Inferior parietal cortex (tissue), 1 donor: ENCODE data around the gene SIGMAR1.
"Not testable (repeated sequence)": the region's sequence is repeated elsewhere in the genome, so short reads cannot be mapped to it uniquely, and the experiment has no call there.

ENCODE experiments used
- DNase-seq: peaks from one replicate; pipeline ENCODE4 v3.0.0-alpha.2; 2016; ENCODE audit errors: extremely low spot score

The SIGMAR1 gene

DNA sequence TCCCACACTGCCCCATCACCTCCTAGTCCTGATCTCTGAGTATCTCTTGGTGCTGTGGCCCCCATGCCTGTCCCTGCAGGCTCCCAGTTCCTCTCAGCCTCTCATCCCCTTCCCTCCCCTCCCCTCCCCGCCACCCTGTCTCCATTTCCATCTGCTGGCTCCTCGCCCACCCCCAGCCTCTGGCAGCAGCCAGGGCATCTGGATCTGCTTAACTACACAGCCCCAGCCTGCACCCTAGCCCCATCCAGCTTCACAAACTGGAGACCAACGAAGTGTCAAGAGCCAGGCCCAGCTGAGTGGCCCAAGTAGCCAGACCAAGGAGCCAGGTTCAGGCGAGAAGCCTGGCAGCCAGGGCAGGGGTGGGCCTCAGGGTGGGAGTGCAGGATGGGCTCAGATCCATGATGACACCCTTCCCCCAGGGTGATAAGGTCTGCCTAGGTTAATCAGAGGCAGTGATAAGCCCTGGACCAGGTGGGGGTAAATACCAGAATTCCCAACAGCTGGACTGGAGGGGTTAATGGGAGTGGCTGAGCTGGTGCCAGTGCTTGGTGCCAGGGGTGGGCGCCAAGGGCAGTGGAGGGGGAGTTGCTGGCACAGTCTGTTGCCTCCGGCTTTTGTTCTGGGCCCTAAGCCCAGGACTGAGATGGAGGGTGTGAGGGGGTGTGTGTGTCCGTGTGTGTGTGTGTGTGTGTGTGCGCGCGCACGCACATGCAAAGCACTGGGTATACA is 16.9 kb upstream of the SIGMAR1 start:
- DNase-seq, result peak; percentile 58

DNA sequence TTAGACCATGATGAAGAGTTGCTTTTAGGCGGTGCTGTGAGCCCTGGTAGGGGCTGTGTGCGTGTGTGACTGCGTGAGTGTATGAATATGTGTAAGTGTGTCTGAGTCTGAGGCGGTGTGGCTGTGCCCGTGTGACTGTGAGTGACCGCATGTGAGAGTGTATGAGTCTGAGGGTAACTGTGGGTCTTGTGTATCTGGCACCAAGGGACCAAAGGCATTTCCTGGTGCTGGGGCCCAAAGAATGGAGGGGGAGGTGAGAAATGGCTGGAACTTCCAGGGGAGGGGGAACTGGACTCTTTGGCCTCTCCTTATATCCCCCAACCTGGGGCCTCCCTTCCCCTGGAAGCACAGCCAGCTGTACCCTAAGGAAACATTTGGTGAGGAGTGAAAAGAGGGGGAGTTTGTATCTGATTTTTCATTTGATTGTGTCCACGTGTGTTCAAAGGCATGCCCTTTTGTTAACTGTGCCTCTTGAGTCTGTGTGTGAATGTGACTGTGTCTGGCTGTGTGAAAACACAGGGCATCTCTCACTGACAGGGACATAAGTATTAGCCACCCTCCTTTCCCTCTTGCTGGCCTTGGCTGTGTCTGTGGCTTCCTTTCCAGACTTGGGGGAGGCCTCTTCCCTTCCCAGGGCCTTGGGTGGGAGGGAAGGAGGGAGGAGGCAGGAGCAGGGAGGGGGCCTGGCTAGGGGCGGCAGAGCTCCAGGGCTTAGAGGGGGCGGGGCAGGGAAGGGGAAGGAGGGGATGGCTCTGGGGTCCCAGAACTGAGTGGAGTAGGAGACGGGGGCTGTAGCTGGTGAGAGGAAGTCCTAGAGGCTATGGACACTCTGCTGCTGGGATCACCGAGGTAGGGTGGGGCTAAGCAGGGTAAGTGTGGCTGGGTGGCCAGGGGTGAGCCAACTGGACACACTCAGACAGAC is 15.8 kb upstream of the SIGMAR1 start:
- no peak for DNase-seq

DNA sequence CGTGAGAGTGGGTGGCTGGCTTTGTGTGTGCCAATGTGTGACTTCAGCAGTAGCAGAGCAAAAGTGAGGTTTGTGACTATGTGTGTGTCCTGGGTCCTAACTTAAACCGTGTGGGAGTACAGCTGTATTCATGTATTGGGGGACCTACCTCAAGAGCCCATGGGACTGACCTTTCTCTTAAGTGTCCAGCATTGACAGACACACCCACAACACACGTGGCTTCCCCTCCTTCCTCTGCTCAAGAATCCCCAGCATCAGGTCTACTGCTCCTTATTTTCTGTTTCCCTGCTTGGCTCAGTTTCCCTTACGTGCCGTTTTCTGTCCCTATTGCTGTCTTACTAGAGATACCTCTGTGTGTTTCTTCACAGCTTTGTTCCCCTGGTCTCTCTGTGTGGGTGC is 15.0 kb upstream of the SIGMAR1 start:
- DNase-seq, result no peak

DNA sequence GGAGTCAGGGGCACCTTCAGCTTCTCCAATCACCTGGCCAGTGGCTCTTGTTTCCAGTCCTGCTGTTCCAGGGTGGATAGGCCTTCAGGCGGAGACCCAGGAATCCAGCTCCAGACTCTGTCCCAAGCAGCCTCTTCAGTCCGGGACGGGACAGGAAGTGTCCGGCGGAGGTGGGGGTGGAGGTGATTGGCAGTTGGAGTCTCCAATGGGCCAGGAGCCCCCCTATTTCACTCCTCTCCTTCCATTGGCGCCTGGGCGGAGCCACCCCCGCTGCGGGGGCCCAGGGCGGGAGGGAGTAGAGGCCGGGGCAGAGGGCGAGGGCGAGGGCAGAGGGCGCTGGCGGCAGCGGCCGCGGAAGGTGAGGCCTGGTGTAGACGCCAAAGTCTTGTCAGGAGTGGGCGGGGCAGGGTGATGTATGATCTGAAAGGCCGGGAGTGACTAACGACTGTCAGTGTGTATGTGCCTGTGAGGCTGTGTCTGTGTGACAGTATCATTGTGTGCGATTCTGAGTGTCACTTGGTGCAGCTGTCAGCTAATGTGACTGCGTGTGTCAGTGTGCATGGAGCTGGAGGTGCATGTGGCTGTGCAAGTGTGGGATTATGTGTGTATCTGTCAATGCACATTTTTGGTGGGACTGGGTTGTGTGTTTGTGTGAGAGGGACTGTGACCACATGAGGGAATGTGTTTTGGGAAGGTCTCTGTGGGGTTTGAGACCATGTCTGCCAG is 14.5 kb upstream of the SIGMAR1 start, which contains the start of gene IL11RA:
IL11RA (plus strand) TSS at position 310 of the 726 bp plus-strand sequence. CDS start 3,033 bp downstream, outside the sequence.
- peak; percentile 77 for DNase-seq

DNA sequence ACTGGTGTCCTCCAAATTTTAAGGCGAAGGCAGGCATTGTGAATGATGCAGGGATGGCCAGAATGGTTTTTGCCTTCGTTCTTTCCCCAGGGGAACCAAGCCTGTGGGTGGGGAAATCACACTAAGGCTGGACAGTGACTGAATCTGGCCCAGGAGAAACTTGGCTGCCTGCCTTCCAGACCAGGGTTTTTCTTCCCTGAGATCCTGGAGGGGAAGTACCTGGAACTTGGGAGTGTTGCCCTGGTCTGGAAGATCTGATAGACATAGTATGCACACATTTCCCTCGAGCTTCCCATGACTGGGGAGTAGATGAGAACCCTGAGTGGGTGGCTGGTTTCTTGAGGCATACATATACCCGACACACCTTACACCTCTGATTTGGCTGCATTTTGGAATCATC is 13.7 kb upstream of the SIGMAR1 start:
- DNase-seq, result no peak

DNA sequence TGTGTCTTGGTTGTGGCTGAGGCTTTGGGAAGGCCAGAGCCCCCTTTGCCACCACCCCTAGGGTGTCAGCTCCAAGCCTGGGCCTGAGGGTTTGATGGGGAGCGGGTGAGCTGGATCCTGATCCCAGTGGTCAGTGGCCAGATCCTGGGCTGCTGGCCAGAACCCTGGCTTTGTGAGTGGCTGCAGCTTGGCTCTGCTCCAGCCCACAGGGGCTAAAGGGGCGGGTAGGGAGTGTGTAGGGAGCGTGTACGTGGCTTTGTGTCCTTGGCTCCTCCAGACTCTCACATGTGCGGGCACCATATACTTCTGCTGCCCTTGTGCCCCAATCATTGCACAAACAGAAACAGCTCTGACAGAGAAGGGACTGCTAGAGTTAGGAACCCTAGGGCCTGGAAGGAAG is 13.2 kb upstream of the SIGMAR1 start:
- DNase-seq, result no peak

DNA sequence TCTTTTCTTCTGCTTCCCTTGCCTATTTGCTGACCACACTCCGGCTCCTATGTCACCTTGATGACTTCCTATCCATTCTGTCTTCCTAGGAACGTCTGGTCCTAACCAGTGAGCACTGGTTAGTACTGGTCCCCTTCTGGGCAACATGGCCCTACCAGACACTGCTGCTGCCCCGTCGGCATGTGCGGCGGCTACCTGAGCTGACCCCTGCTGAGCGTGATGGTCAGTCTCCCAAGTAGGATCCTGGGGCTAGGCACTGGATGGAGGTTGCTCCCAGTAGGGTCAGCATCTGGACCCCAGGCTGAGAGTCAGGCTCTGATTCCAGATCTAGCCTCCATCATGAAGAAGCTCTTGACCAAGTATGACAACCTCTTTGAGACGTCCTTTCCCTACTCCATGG is 11.1 kb upstream of the SIGMAR1 start:
- DNase-seq, result no peak

DNA sequence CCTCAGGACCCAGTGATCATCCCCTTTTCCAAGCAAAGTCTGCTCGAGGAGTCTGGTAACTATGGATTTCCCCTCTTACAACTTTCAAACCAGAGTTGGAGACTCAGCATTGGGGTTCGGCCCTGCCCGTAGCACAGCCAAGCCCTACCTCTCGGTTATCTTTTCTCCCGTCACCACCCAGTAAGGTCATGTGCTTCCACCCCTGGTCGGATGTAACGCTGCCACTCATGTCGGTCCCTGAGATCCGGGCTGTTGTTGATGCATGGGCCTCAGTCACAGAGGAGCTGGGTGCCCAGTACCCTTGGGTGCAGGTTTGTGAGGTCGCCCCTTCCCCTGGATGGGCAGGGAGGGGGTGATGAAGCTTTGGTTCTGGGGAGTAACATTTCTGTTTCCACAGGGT is 10.1 kb upstream of the SIGMAR1 start:
- DNase-seq, result no peak

DNA sequence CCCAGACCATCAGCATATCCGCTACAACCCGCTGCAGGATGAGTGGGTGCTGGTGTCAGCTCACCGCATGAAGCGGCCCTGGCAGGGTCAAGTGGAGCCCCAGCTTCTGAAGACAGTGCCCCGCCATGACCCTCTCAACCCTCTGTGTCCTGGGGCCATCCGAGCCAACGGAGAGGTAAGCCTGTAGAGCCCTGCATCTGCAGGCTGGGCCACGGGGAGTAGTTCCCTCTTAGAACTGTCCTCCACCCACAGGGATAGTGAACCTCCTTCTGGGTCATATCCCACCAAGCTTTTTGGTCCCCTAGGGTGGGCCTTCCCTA is 9.5 kb upstream of the SIGMAR1 start:
- no peak for DNase-seq

DNA sequence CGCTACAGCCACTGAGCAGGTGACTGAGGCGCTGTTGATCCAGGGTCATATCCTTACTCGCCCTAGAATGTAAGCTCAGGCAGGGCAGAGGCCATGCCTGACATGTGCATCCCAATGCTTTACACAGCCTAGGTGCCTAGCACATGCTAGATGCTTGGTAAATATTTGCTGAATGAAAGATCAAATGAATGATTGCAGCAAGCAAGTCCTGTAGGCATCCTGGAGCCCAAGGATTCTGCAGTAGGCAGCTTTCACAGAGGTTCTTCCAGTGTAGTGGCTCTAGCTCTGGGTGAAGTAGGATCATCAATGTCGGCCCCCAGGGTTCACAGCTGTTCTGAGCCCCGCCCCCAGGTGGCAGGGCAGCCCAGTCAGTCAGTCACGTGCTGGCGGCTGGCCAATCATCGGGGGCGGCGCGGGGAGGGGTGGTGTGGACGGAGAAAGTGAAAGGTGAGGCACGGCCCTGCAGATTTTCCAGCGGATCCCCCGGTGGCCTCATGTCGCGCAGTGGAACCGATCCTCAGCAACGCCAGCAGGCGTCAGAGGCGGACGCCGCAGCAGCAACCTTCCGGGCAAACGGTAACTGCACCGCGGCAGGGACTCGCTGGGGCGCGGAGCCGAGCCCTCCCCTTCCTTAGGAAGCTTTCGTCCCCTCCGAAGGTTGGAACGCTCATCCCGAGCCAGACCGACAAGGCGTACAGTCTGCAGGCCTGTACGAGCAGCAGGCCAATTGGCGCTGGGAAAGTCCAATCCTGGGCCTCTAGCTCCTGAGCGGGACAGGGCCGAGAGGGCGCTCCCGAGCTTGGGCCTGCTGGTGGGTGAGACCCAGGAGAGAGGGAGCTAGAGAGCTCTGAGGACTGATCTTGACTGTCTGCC is 8.9 kb upstream of the SIGMAR1 start, which contains the start of gene GALT:
GALT (plus strand) TSS at position 465 of the 873 bp plus-strand sequence; CDS start at position 495, 30 bp downstream.
- peak; percentile 80 for DNase-seq

DNA sequence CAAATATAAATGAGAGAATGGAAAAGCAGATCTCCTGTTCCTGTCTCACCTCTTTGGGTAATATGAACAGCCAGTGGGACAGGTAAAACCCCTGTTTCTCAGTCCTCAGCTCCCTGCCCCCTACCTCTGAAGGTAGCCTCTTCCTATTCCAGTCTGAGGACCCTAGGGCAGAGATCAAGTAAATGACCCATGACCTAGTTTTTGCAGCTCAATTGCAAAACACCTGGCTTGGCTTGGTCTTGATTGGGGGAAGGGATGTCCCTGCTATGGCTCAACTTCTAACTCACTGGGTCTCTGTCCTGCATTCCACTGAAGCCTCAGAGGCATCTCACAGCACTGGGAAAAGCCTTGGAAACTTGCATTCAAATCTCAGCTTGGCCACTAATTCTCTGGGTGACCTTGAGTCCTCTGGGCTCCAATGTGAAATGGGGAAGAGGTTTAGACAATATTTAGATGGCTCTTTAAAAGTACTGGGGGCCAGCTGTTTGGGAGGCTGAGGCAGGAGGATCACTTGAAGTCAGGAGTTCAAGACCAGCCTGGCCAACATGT is 7.3 kb upstream of the SIGMAR1 start:
- DNase-seq, result no peak

DNA sequence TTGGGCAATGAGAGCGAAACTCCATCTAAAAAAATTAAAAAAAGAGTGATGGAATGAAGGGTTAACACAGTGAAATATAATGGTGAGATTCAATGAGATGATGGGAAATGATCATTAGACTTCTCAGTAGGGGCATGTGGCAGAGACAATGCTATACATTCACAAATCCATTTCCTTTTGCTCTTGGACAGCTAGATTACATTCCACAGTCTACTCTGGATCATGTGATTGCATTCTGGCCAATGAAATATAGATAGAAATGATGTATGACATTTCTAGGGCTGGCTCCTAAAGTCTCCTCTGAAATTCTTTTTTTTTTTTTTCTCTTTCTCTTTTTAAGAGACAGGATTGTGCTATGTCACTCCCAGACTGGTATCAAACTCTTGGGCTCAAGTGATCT is 5.1 kb upstream of the SIGMAR1 start:
- no peak for DNase-seq

DNA sequence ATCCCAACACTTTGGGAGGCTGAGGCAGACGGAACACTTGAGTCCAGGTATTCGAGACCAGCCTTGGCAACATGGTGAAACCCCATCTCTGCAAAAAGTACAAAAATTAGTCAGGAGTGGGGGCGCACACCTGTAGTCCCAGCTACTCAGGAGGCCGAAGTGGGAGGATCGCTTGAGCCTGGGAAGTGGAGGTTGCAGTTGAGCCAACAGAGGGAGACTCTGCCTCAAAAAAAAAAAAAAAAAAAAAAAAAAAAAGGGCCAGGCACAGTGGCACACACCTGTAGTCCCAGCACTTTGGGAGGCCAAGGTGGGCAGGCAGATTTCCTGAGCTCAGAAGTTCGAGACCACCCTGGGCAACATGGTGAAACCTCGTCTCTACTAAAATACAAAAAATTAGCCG is 1.7 kb upstream of the SIGMAR1 start:
- DNase-seq, result not testable (repeated sequence)

DNA sequence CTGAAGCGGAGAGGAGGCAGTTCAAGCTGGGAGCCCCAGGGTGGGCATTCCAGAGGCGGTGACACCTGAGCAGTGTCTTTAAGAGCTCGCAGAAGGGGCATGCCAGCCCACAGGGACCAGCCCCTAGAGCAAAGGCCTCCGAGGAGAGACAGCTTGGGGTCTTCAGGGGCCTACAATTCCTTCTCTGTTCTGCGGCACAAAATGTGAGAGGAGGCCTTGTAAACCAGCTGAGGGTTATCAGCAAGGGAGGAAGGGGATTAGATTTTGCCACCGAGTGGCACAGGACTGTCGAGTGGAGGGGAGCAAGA is 505 bp upstream of the SIGMAR1 start:
- no peak for DNase-seq

DNA sequence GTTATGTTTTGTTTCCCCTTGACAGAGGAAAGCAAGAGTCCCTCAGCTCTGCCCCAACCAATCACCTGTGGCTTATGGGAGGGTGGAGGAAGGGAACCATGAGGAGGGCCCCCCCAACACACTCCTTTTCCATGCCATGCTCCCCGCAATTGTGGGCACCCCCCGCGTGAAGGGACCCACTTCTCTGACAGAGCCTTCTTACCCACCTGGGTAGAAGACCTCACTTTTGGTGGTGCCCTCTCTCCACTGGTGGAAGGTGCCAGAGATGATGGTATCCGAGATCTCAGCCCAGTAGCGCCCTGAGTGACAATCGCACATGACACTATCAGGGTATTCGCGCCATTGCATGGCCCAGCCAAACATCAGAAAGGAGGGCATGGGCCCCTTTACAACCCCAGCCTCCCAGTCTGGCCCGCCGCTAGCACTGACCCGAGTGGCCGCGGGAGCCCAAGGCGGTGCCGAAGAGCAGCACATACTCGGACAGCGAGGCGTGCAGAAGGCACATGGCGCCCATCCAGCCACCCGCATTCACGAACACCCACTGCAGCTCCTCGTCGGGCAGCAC is 714 bp downstream of the SIGMAR1 start:
- DNase-seq, result no peak

DNA sequence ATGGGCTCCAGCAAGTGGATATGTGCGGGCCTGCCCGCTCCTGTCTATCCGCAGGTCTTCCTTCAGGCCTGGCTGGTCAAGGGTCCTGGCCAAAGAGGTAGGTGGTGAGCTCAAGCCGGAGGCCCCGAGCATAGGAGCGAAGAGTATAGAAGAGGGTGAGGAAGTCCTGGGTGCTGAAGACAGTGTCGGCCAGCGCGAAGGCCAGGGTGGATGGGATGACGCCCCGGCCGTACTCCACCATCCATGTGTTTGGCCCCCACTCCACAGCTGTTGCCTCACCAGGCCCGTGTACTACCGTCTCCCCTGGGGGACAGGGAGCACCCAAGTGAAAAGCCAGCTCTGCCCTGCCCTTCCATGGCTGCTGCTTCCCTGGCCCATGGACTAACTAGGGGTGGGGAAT is 2.0 kb downstream of the SIGMAR1 start:
- DNase-seq, result no peak

DNA sequence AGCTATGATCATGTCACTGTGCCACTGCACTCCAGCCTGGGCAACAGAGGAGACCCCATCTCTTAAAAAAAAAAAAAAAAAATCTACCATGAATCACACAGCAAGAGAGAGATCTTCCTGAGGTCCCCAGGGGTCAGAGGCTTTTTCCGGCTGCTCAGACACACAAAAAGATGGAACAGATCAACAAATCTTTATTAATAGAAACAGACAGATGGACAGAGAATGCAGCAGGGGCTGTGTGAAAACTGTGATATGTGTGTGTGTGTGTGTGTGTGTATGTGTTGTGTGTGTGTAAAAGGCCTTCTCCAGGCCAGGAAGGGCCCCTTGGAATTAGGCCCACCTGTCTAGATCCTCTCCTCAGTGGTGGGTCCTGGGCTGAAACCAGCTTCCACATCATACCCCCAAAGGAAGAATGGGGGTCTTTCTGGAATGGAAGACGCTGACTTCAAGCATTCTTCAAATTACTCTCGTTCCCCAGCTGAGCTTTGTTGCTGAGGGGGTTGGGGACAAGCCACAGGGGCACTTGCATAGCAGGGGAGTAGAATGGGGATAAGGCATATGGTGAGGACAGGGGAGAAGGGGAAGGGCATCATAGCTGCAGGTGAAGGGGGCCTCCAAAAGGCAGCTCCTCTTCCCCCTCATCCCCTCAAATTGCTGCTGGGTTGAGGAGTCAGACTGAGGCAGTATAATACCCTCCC is 2.9 kb downstream of the SIGMAR1 start:
- DNase-seq, result no peak

DNA sequence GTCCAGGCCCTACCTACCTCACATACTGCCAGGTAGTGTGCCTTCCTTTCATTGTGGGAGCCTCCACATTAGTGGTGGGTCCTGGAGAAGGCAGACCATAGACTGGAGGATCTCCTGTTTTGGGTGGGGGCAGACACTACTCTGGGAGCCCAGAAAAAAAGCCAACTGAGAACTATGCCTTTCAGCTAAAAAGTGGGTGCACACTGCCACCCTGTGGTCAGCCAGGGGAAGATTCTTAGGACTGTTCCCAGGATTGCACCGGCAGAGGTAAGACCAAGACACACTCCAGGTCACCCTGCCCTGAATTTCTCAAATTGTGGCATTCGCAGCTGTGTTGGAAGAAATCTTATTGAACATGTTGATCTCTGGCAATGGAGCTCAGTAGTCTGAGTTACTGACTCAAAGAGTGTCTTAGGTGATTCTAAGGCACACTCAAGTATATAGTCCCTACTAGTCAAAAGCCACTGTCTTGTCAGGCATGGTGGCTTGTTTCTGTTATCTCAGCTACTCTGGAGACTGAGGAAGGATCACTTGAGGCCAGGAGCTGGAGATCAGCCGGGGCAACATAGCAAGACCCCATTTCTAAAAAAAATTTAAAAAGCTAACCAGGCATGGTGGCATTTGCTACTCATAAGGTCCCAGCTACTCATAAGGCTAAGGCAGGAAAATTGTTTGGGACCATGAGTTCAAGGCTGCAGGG is 3.6 kb downstream of the SIGMAR1 start:
- peak; percentile 81 for DNase-seq

DNA sequence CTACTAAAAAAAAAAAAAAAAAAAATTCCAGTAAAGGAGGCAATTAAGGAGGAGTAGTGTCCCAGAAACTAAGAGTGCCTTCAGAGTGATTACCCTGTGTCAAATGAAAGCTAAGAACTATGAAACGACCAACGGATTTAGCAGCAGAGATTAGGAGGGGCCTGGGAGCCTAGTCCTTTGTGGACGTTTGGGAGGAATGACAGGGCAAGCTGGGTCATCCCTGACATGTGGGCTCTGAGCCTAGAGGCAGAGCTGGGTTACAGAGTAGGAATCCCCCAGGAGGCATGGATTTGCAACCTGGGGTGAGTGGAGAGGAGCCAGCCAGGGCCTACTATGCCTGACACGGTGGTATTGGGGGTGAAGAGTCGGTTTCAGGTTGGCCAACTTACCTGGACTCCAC is 4.4 kb downstream of the SIGMAR1 start:
- DNase-seq, result no peak
